Suprapubic skin (tissue), 3 donors: ENCODE results near the gene OR7C1.
"Not testable (repeated sequence)": the region's sequence is repeated elsewhere in the genome, so short reads cannot be mapped to it uniquely, and the experiment has no call there.

Experiments
- CTCF ChIP-seq, 2 donors: fragments of 200-600 bp in 1 of 2; fragments of 450-650 bp in 1 of 2; sonication (generic) in 1 of 2; IDR thresholded peaks; one replicate each; pipeline ENCODE4 v1.5.1; 2016 to 2019; ENCODE audit warnings: antibody characterized with exemption in 2 of 2, mild to moderate bottlenecking in 1 of 2, moderate library complexity in 1 of 2
- POLR2A ChIP-seq, 2 donors: fragments of 450-650 bp; IDR thresholded peaks; one replicate each; pipeline ENCODE4 v1.6.1; 2017; ENCODE audit warnings: antibody characterized with exemption in 2 of 2, mild to moderate bottlenecking in 2 of 2, moderate library complexity in 2 of 2

GRCh38 chr19:14792250-14792649 lies 42.7 kb downstream of the OR7C1 start:
- not testable (repeated sequence) for TF ChIP-seq CTCF, POLR2A (IDR thresholded peaks at IDR 0.05)
